ENCODE measurements around the gene LHX4.

The LHX4 gene

GRCh38 chr1:180243517-180244221 is 13.6 kb downstream of the LHX4 start:
- DNase-seq (ENCODE audit: low read depth) = no peak

- no peak for DNase-seq (ENCODE audit: low read depth)
Observed at GRCh38 chr1:180244840-180245239, 14.8 kb downstream of the LHX4 start.

- no peak for DNase-seq (ENCODE audit: low read depth)
Observed at GRCh38 chr1:180246579-180246978, 16.5 kb downstream of the LHX4 start.

GRCh38 chr1:180247061-180247460 is 17.0 kb downstream of the LHX4 start:
- no peak for DNase-seq (ENCODE audit: low read depth)

DNA sequence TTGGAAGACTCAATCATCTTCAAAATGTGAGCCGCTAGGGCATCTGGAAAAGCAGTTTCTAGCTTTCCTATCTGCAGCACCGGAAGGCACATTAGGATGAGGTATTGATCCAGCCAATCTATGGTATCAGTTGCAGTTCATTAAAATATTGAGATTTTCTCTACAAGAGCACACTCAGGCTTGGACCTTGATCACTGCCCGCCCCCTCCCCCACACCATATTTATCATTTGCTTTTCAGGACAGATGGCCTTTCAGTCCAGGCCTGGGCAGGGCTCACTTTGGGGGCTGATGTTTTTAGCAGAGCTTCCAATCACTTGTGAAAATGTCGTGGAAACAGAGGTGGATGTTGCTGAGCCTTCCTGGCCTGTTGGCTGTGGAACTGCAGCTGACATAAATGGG is 17.5 kb downstream of the LHX4 start:
- no peak for DNase-seq (ENCODE audit: low read depth)

- DNase-seq (ENCODE audit: low read depth) = no peak
Observed at GRCh38 chr1:180248176-180248575, 18.1 kb downstream of the LHX4 start.

GRCh38 chr1:180248731-180249681 is 18.9 kb downstream of the LHX4 start:
- DNase-seq (ENCODE audit: low read depth) = no peak

- no peak for DNase-seq (ENCODE audit: low read depth)
Observed at GRCh38 chr1:180249725-180250498, 19.8 kb downstream of the LHX4 start.

GRCh38 chr1:180250499-180250770 is 20.4 kb downstream of the LHX4 start:
- DNase-seq (ENCODE audit: low read depth) = no peak

DNA sequence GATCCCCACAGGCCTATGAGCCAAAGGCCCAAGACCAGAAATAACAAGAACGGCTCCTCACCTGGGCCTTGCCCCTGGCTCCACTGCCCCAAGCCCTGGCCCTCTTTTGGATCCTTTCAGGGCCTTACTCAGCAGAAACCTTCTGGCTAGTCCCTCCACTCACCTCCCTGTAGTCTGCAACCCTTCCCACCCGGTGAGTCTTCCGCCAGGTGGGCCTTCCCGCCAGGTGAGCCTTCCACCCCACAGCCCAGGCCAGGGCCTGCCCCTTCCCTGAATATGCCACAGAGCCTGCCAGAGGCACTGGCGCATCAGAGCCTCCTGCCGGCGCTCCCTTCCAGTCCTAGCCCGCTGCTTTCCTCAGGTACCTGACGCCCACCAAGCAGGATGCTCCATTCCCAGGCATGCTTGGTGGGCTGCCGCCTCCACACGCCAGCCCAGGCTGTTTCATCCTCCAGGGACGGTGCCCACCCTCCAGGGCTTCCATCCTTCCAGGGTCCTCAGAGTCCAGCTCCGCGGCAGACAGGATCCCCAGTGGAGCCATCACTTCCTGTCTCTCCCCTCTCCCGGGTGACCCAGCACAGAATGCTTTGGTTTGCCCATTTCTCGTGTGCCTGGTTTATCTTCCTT is 20.9 kb downstream of the LHX4 start:
- no peak for DNase-seq (ENCODE audit: low read depth)

DNA sequence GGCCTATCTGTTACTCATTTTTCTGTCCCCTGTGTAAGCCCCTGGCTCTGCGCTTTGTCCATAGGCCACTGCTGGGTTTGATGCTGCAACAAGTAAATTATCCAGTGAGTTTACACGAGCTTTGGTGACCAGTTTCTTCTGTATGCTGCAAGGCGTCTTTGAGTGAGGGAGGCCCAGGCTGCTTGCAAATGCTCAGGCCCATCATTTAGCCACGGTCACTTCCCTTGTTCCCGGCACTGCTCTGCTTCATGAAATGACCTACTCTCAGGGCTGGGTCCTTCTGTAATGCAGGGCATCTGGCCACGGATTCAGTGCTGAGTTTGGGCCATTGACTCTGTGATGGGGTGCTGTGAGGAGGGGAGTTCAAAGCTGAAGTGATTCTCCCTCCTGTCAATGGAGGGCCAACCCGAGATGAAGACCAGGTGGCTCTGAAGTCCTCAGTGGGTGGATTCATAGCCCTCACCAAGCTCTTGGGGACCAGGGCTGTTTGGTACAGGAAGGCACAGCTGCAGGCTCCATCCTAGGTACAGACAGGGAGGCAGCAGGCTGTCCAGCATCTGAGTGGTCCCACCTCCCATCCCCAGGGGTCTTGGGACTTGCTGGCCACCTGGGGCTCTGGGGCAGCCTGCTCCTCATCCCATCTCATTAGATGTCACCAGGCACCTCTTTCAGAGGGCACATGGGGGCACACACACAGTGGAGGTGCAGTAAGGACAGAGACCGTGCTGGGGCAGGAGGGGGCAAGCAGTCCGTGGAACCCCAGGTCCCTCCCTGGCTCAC is 21.7 kb downstream of the LHX4 start:
- DNase-seq (ENCODE audit: low read depth) = no peak

DNA sequence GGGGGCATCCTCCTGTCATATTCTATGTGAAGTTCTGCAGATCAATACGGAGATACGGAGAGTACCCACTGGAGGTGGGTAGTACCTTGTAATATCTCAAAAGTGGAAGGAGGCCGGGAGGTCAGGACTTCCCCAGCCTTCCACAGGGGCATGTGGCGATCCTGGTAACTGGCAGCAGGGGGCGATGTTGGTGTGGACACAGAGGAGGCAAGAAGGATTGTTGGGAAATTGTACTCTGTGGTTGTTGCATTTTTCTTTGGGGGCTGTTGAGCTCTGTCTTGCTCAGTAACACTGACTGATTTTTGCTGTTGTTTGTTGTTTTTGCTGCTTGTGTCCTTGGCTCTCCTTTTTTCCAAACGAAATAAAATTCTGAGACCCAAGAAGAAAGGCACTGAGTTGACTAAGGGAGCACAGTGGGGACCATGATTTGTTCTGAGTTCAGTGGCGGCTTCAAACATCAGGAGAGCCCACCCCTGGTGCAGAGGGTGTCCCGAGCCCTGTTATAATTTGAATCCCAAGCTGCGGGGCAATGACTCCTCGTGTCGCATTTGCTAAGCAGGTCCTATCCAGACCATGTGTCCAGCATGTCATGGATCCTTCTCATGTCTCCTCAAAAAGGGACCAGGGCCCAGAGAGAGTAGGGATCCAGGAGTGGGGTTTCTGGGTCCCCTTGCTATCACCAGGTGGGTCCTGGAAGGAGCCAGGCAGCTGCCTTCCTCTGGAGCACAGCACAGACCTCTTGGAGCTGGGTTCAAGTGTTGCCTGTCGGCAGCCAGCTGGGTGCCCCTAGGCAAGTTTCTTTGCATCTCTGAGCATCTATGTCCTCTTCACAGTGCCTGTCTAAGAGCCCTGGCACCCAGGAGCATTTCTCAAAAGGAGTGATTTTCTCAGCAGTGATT is 22.8 kb downstream of the LHX4 start:
- peak; percentile 47 for DNase-seq (ENCODE audit: low read depth)

- DNase-seq (ENCODE audit: low read depth) = no peak
Observed at GRCh38 chr1:180253585-180254495, 23.8 kb downstream of the LHX4 start.

DNA sequence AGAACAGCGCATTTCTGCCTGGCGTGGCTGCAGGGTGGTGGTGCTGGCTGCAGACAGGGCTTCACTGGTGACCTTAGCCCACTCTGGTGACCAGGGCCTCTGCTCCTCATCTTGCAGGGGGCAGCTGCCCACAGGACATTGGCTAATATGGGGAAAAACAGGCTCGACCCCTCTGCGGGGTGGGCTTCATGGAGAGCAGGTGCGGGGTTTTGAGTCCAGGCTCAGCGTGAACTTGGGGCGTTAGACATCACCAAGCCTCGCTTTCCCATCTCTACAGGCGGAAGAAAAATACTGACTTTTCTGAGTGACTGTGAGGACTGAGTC is 24.4 kb downstream of the LHX4 start:
- no peak for DNase-seq (ENCODE audit: low read depth)

DNA sequence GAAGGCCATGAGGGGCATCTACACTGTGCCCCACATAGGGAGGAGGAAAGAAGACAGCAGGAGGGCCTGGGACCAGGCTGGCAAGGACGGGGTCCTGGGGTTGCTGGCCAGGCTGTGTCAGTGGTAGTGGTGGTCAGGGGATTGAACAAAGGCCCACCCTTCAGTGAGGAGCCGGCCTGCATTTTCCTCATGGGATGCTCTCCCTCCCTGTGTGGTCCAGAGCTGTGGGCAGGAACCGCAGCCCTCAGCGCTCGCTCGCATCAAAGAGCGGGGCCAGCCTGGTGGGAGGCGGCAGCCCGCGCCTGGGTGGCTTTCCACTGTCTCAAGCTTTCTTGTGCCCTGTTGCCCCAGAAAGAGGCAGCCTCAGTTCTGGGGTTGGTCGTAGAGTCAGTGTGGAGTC is 24.8 kb downstream of the LHX4 start:
- no peak for DNase-seq (ENCODE audit: low read depth)

DNA sequence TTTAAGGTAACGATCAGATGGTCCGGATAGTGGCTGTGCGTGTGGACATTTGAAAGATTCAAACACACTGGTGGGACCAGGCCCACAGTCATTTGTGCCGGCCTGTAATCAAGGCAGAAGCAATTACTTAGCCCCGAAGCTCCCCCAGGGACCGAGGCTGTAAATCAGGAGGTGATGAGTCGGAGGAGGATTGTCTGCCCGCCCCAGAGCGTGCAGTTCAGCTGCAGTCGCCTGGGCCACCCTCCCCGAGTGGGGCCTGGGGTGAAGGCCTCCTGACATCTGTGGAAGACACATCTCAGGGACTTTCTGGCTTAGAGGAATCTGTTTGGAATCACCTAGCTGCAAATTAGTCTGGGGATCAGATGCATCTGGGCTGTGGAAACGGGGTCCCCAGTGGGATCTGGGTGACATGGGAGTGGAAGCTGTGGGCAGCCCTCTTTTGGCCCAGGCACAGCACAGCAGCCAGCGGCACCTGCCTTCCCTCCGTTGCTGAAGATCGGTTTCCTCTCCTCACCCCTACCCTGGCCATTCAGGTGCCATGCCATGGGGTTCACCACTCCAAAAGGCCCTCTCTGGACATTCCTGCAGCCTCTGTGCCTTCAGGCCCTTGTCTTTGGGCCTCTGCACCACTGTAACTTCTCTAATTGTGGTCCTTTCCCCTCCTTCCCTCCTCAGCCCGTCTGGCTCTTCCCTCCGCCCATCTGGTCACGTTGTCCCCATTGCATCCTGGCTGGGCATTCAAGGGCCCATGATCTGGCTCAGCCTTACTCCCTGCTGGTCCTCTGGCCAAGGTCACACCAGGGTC is 25.7 kb downstream of the LHX4 start:
- DNase-seq (ENCODE audit: low read depth) = no peak

GRCh38 chr1:180256341-180257027 is 26.4 kb downstream of the LHX4 start:
- no peak for DNase-seq (ENCODE audit: low read depth)

DNA sequence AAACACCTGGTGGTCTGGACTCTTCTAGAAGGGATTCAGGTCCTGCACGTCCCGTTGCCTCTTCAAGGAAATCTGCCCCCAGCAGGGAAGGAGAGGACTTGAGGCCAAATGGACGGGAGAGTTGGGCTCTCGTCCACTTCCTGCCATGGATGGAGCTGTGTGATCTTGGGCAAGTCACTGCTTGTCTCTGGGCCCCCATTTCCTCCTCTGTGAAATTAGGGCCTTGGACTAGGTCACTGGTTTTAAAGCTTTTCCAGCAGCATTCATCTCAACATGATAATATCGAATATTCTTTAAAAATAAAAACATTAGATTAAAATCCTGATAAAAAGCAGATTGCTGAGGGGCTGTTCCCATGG is 26.9 kb downstream of the LHX4 start:
- DNase-seq (ENCODE audit: low read depth) = no peak

Measured in stimulated activated CD4-positive, alpha-beta T cell treated with anti-CD3 and anti-CD28 coated beads, Interleukin-2, amount 100 ng/mL, for 4 hours (primary cell).